HCT116 (cell line): ENCODE data around the gene ATG10. TPM values are rescaled to one million over a fixed set of nuclear protein-coding genes. Genes with fewer than 3 reads are reported as not detected.

Experiments used
- ATAC-seq: fragments of 200-7000 bp; cut with Tn5 transposase; 2 replicates; pipeline ENCODE4 v1.9.1; 2020; ENCODE audit warnings: mild to moderate bottlenecking, moderate library complexity
- BruUV-seq: library from RNA; stranded (reverse); fragments of 400-500 nt; replicated peaks from 2 replicates; lab custom pipeline; 2021; lab: Mats Ljungman, UMichigan
- CTCF ChIA-PET: fragments of 300-600 bp; sonication (Branson Sonifier 250); formaldehyde crosslinking; loops from one replicate; lab custom pipeline; 2021; ENCODE audit warnings: antibody characterized with exemption; lab: Charles Lee
- POLR2A ChIA-PET: fragments of 300-600, 350-600 bp; sonication (Branson Sonifier 250); formaldehyde crosslinking; loops from one replicate; lab custom pipeline; 2021; ENCODE audit warnings: antibody characterized with exemption; lab: Charles Lee
- RAD21 ChIA-PET, 2 experiments: fragments of 300-600 bp; sonication (Branson Sonifier 250); formaldehyde crosslinking; loops; one replicate each; lab custom pipeline; 2023; ENCODE audit warnings: low total read pairs in 2 of 2; ENCODE audit not compliant: uncharacterized antibody in 2 of 2, unreplicated experiment in 2 of 2, low non-redundant PET in 1 of 2; lab: Charles Lee
- DNase-seq: peaks from one replicate; pipeline ENCODE4 v3.0.0-alpha.2; 2010; ENCODE audit warnings: low read depth, low spot score
- H2AFZ ChIP-seq: fragments of 200-600 bp; shearing (Covaris generic), sonication (generic); 2 replicates; pipeline ENCODE4 v1.6.1; 2017; ENCODE audit warnings: low read depth, mixed run types, mixed read lengths, antibody characterized with exemption, low read length; ENCODE audit not compliant: poor library complexity, severe bottlenecking
- H3K27ac ChIP-seq: 2 replicates; pipeline ENCODE4 v1.5.1; 2012; ENCODE audit warnings: low read depth, low read length
- H3K27me3 ChIP-seq: fragments of 200-600 bp; sonication (generic); 2 replicates; pipeline ENCODE4 v1.6.1; 2016; ENCODE audit warnings: mixed run types, low read length, mixed read lengths; ENCODE audit not compliant: insufficient read depth
- H3K36me3 ChIP-seq, 2 experiments: fragments of 200-500 bp in 1 of 2; fragments of 200-600 bp in 1 of 2; sonication (Bioruptor generic) in 1 of 2; sonication (generic) in 1 of 2; 2 replicates each; pipeline versions ENCODE4 v1.5.1 to v1.6.1; 2014 to 2016; ENCODE audit warnings: low read length in 2 of 2, inconsistent platforms in 1 of 2, mixed read lengths in 1 of 2, mixed run types in 1 of 2; ENCODE audit not compliant: insufficient read depth in 2 of 2, control insufficient read depth in 1 of 2
- H3K4me1 ChIP-seq, 2 experiments: fragments of 200-600 bp in 1 of 2; sonication (generic) in 1 of 2; 2 replicates each; pipeline versions ENCODE4 v1.5.1 to v1.6.1; 2012 to 2017; ENCODE audit warnings: low read length in 2 of 2, inconsistent platforms in 1 of 2, mild to moderate bottlenecking in 1 of 2, mixed read lengths in 1 of 2, mixed run types in 1 of 2, moderate library complexity in 1 of 2; ENCODE audit not compliant: insufficient read depth in 2 of 2, control insufficient read depth in 1 of 2
- H3K4me2 ChIP-seq: fragments of 200-600 bp; sonication (generic); 2 replicates; pipeline ENCODE4 v1.6.1; 2017; ENCODE audit warnings: mixed run types, low read length, mixed read lengths
- H3K4me3 ChIP-seq, 2 experiments: fragments of 200-600 bp in 1 of 2; sonication (generic) in 1 of 2; replicated peaks in 1 of 2; 2 replicates each; pipeline ENCODE4 v1.5.1; 2011 to 2016; ENCODE audit warnings: low read length in 2 of 2, control low read depth in 1 of 2, low read depth in 1 of 2, mild to moderate bottlenecking in 1 of 2, mixed read lengths in 1 of 2, mixed run types in 1 of 2
- H3K79me2 ChIP-seq: fragments of 200-600 bp; sonication (generic); 2 replicates; pipeline ENCODE4 v1.6.1; 2017; ENCODE audit warnings: mild to moderate bottlenecking, mixed run types, low read length, moderate library complexity, mixed read lengths; ENCODE audit not compliant: insufficient read depth
- H3K9ac ChIP-seq: fragments of 200-600 bp; sonication (generic); 2 replicates; pipeline ENCODE4 v1.6.1; 2016; ENCODE audit warnings: low read length, mixed read lengths
- H3K9me2 ChIP-seq: fragments of 200-600 bp; sonication (generic), shearing (Covaris generic); 2 replicates; pipeline ENCODE4 v1.6.1; 2017; ENCODE audit warnings: mixed run types, mild to moderate bottlenecking, moderate library complexity; ENCODE audit not compliant: insufficient read depth
- H3K9me3 ChIP-seq, 2 experiments: fragments of 200-500 bp in 1 of 2; fragments of 200-600 bp in 1 of 2; sonication (Bioruptor generic) in 1 of 2; sonication (generic) in 1 of 2; 2 replicates each; pipeline ENCODE4 v1.6.1; 2014 to 2017; ENCODE audit warnings: low read length in 2 of 2, mixed read lengths in 2 of 2, inconsistent platforms in 1 of 2, low read depth in 1 of 2, mild to moderate bottlenecking in 1 of 2, mixed run types in 1 of 2, moderate library complexity in 1 of 2; ENCODE audit not compliant: control insufficient read depth in 1 of 2, insufficient read depth in 1 of 2
- H4K20me1 ChIP-seq: fragments of 200-600 bp; sonication (generic), shearing (Covaris generic); 2 replicates; pipeline ENCODE4 v1.6.1; 2017; ENCODE audit warnings: mixed run types, mild to moderate bottlenecking, moderate library complexity; ENCODE audit not compliant: insufficient read depth
- ELF1 ChIP-seq: IDR thresholded peaks from 2 replicates; pipeline ENCODE4 v1.6.1; 2012; ENCODE audit warnings: low read depth, borderline replicate concordance
- EZH2 ChIP-seq: fragments of 200-600 bp; sonication (generic); IDR thresholded peaks from 2 replicates; pipeline ENCODE4 v1.6.1; 2017; ENCODE audit warnings: antibody characterized with exemption, mixed run types
- POLR2A ChIP-seq: IDR thresholded peaks from 2 replicates; pipeline ENCODE4 v1.7.0; 2011; ENCODE audit warnings: borderline replicate concordance; ENCODE audit not compliant: insufficient read depth, insufficient read length; ENCODE audit errors: extremely low read depth
- POLR2AphosphoS5 ChIP-seq: IDR thresholded peaks from 2 replicates; pipeline ENCODE4 v1.6.1; 2011; ENCODE audit warnings: mild to moderate bottlenecking, low read depth, low read length, moderate library complexity
- RAD21 ChIP-seq: IDR thresholded peaks from 2 replicates; pipeline ENCODE4 v1.6.1; 2012; ENCODE audit warnings: low read depth, mild to moderate bottlenecking
- SIN3A ChIP-seq: IDR thresholded peaks from 2 replicates; pipeline ENCODE4 v1.6.1; 2012; ENCODE audit warnings: low read depth
- SRF ChIP-seq: IDR thresholded peaks from 2 replicates; pipeline ENCODE4 v1.6.1; 2012; ENCODE audit warnings: low read depth
- TCF7L2 ChIP-seq: IDR thresholded peaks from 2 replicates; pipeline ENCODE4 v1.7.0; 2011; ENCODE audit warnings: borderline replicate concordance, inconsistent platforms; ENCODE audit not compliant: insufficient read depth, insufficient read length; ENCODE audit errors: extremely low read depth
- YY1 ChIP-seq: IDR thresholded peaks from 2 replicates; pipeline ENCODE4 v1.6.1; 2011; ENCODE audit warnings: low read length, low read depth, moderate library complexity, mild to moderate bottlenecking; ENCODE audit not compliant: insufficient replicate concordance; ENCODE audit errors: extremely low read depth
- ZFX ChIP-seq: fragments of 450-650 bp; IDR thresholded peaks from 2 replicates; pipeline ENCODE4 v1.6.1; 2017
- ZNF274 ChIP-seq: fragments of 200-500 bp; sonication (Bioruptor generic); IDR thresholded peaks from 2 replicates; pipeline ENCODE4 v1.6.1; 2014; ENCODE audit warnings: mild to moderate bottlenecking, low read depth, low read length, inconsistent platforms
- intact Hi-C: fragments of 100-400 bp; cut with micrococcal nuclease; formaldehyde crosslinking; loops from 2 replicates; pipeline ENCODE4 v1.10.0; 2022
- total RNA-seq: library from RNA; stranded (reverse); gene quantifications from one replicate; pipeline ENCODE4 v1.2.1, GENCODE V29; 2021; ENCODE audit not compliant: unreplicated experiment
- TF ChIP-seq, protein P1 (sequence below): IDR thresholded peaks from 2 replicates; pipeline ENCODE4 v1.6.1; 2012
- TF ChIP-seq, protein P2 (sequence below): IDR thresholded peaks from 2 replicates; pipeline ENCODE4 v1.6.1; 2011; ENCODE audit warnings: mild to moderate bottlenecking, low read length, moderate library complexity; ENCODE audit not compliant: insufficient replicate concordance; ENCODE audit errors: extremely low read depth
- TF ChIP-seq, protein P3 (sequence below), 3 experiments: fragments of 200-600 bp in 1 of 3; sonication (generic) in 1 of 3; IDR thresholded peaks in 2 of 3; conservative IDR thresholded peaks in 1 of 3; 2 replicates each; pipeline ENCODE4 v1.5.1; 2012 to 2017; ENCODE audit warnings: low read depth in 2 of 3, low read length in 2 of 3, antibody characterized with exemption in 1 of 3, borderline replicate concordance in 1 of 3, control low read depth in 1 of 3, mild to moderate bottlenecking in 1 of 3, mixed read lengths in 1 of 3, mixed run types in 1 of 3, moderate library complexity in 1 of 3; ENCODE audit not compliant: insufficient read depth in 1 of 3

The ATG10 gene
- total RNA-seq, 1 experiment from 2014 or later: 9.4 TPM

DNA sequence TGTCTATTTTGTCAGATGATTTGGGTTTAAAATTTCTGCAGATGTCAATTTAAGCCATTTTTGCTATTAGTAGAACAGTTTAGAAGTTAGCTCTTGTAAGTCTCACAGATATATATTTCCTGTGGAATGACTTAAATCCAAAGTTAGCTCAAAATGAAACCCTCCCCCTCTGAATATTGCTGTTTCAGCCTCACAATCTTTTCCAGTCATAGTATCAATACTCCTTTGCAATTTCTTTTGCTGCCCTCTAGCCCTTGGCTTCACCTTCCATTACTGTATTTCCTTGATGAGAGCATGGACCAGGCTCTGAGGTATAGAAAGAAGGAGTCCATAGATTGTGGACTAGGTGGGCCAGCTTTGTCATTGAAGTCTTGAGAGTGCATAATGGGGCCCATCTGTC, 124.4 kb downstream of the ATG10 start:
- BruUV-seq: no TSS peak
- DNase-seq (no peak), ATAC-seq (no peak)
- Histone ChIP-seq H2AFZ (no peak overlapping the region), H3K4me2 (no peak overlapping the region), H3K4me3 (no peak overlapping the region), H3K27me3 (no peaks in the 10 kb centered on the region), H4K20me1 (no peaks in the 10 kb centered on the region; the same call in 1 of the 2 replicates), H3K9me3 (peaks cover 5% of the 10 kb centered on the region in 2 experiments; a peak in 1 of 4 replicates), H3K27ac (no peak overlapping the region), H3K4me1 (no peaks in the 10 kb centered on the region), H3K9me2 (no peaks in the 10 kb centered on the region), H3K36me3 (no peaks in the 10 kb centered on the region), H3K79me2 (no peaks in the 10 kb centered on the region), H3K9ac (no peak overlapping the region)
- intact Hi-C loops: no loop called here
- CTCF ChIA-PET: interaction anchor here (0.9 kb wide), 1 partner anchor 17 kb away, joined by 3 read pairs; no protein-coding TSS in a partner anchor
- TF ChIP-seq POLR2AphosphoS5 (no peak), RAD21 (no peak), EZH2 (no peak), SIN3A (no peak), ZNF274 (no peak)
- TF ChIP-seq, protein P1, sequence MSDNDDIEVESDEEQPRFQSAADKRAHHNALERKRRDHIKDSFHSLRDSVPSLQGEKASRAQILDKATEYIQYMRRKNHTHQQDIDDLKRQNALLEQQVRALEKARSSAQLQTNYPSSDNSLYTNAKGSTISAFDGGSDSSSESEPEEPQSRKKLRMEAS: no peak
- RAD21 ChIA-PET: no interaction called here
- POLR2A ChIA-PET: no interaction called here

DNA sequence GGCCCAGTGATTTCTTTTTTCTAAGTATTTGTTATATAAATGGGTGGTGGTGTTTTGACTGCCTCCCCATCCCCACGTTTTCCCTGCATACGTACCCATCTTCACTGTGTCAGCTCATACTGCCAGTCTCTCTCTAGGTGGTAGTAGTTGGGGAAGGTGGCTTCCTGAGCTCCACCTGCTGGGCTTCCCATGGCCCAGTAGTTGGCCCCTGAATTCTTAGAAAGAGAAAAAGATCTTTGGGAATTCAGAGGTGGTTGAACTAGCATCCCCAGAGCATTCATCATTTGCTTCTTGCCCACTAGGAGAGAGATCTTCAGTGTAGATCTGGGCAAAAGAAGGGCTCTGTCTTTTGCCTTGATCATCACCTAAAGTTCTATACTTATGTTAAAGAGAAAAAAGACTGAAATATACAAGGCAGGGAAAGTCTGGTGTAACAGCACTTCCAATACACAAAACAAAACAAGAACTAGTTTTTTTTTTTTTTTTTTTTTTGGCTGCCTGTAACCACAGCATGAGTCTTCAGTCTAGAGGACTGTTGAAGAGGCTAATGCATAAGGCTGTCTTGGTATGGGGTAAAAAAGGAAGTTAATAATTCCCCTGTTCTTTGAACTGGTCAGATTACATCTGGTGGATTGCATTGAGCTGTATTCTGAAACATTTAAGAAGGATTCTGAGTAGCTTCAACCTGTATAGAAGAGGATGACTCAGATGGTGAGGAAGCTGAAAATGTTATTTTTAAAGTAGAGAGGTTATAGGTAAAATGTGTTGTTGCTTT, 128.7 kb downstream of the ATG10 start:
- H3K36me3 ChIP-seq: no peaks in the 10 kb centered on the region
- no peaks in the 10 kb centered on the region for H3K4me1 ChIP-seq
- BruUV-seq: no TSS peak
- H3K79me2 ChIP-seq: no peaks in the 10 kb centered on the region
- CTCF ChIA-PET: interaction anchor here (1.4 kb wide), 1 partner anchor 65 kb away, joined by 4 read pairs; no protein-coding TSS in a partner anchor
- no peak overlapping the region for H3K4me3 ChIP-seq
- H3K27me3 ChIP-seq: no peaks in the 10 kb centered on the region
- H3K27ac ChIP-seq: no peak overlapping the region
- no peak overlapping the region for H3K4me2 ChIP-seq
- RAD21 ChIA-PET: no interaction called here
- intact Hi-C loops: no loop called here
- no peaks in the 10 kb centered on the region for H3K9me3 ChIP-seq
- DNase-seq: no peak
- H2AFZ ChIP-seq: no peak overlapping the region
- POLR2A ChIA-PET: interaction anchor here (0.6 kb wide), 1 partner anchor 41 kb away, joined by 3 read pairs; no protein-coding TSS in a partner anchor
- no peaks in the 10 kb centered on the region; the same call in 1 of the 2 replicates for H4K20me1 ChIP-seq
- no peaks in the 10 kb centered on the region for H3K9me2 ChIP-seq
- H3K9ac ChIP-seq: no peak overlapping the region
- no peak for ATAC-seq
- TF ChIP-seq RAD21 (peak; percentile 14; the same call in 1 of the 2 replicates), ELF1 (no peak), ZFX (no peak), SRF (no peak), TCF7L2 (no peak), YY1 (no peak), POLR2A (no peak), EZH2 (no peak)
- TF ChIP-seq, protein P2, sequence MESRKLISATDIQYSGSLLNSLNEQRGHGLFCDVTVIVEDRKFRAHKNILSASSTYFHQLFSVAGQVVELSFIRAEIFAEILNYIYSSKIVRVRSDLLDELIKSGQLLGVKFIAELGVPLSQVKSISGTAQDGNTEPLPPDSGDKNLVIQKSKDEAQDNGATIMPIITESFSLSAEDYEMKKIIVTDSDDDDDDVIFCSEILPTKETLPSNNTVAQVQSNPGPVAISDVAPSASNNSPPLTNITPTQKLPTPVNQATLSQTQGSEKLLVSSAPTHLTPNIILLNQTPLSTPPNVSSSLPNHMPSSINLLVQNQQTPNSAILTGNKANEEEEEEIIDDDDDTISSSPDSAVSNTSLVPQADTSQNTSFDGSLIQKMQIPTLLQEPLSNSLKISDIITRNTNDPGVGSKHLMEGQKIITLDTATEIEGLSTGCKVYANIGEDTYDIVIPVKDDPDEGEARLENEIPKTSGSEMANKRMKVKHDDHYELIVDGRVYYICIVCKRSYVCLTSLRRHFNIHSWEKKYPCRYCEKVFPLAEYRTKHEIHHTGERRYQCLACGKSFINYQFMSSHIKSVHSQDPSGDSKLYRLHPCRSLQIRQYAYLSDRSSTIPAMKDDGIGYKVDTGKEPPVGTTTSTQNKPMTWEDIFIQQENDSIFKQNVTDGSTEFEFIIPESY: no peak
- TF ChIP-seq, protein P3, sequence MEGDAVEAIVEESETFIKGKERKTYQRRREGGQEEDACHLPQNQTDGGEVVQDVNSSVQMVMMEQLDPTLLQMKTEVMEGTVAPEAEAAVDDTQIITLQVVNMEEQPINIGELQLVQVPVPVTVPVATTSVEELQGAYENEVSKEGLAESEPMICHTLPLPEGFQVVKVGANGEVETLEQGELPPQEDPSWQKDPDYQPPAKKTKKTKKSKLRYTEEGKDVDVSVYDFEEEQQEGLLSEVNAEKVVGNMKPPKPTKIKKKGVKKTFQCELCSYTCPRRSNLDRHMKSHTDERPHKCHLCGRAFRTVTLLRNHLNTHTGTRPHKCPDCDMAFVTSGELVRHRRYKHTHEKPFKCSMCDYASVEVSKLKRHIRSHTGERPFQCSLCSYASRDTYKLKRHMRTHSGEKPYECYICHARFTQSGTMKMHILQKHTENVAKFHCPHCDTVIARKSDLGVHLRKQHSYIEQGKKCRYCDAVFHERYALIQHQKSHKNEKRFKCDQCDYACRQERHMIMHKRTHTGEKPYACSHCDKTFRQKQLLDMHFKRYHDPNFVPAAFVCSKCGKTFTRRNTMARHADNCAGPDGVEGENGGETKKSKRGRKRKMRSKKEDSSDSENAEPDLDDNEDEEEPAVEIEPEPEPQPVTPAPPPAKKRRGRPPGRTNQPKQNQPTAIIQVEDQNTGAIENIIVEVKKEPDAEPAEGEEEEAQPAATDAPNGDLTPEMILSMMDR (IDR thresholded peaks at IDR 0.05 in 2 of 3, conservative IDR thresholded peaks at IDR 0.05 in 1 of 3; ENCODE audit: borderline replicate concordance in 1 of 3, insufficient read depth in 1 of 3, low read depth in 2 of 3, low read length in 2 of 3): 0 out of 6 replicates have a peak, but pooled peaks of 1 of the 3 experiments have one; percentile 8
